Esophagus squamous epithelium (tissue), 4 donors: ENCODE data around the gene MYO5A.
"Not testable (repeated sequence)": the region's sequence is repeated elsewhere in the genome, so short reads cannot be mapped to it uniquely, and the experiment has no call there.

ENCODE experiments used
- CTCF ChIP-seq, 6 experiments: fragments of 450-650 bp in 4 of 6; fragments of 200-600 bp in 2 of 6; sonication (generic) in 2 of 6; IDR thresholded peaks; one replicate each; pipeline ENCODE4 v1.5.1; 2016 to 2019; ENCODE audit warnings: antibody characterized with exemption in 6 of 6, mild to moderate bottlenecking in 4 of 6, moderate library complexity in 4 of 6
- POLR2A ChIP-seq, 4 donors: fragments of 450-650 bp; IDR thresholded peaks; one replicate each; pipeline ENCODE4 v1.6.1; 2017; ENCODE audit warnings: antibody characterized with exemption in 4 of 4, mild to moderate bottlenecking in 4 of 4, moderate library complexity in 3 of 4

GRCh38 chr15:52443205-52443604, 85.5 kb downstream of the MYO5A start:
- TF ChIP-seq CTCF, POLR2A (IDR thresholded peaks at IDR 0.05): not testable (repeated sequence)
